Measurements from ENCODE around the gene HOXB4.

DNA sequence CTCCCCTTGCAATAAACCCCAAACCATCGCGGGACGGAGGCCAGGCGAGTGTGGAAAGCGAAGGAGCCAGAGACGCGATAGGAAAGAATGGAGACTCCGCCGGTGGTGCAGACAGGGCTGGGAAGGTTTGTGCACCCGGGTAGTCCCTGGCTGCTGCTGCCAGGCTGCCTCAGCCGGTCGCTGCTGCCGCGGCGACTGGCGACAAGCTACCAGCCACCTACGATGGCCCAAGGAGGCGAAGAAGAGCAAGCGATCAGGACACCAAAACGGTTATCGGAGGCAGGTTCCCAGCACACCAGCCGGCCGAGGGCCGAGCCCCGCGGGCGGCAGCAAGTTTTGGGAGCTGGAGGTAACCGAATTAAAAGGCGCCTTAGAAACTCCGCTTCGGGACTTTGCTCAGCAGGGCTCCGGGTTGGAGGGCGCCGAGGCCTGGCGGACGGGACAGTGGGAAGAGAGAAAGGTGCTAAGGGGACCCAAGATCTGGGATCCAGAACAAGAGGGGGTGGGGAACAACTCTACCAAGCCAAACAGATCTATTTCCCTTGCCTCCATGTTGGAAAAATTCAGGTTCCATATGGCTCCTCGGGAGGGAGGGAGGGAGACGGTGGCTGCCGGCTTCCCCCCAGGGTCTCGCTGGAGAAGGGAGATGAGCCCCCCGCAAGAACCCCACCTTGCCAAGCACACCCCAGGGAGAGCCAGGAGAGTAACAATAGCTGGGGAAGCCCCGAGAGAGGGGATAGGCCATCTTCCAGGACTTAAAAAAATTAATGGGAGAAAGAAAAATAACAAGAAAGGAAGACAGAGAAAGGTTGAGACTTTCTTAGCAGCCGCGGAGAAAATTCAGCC is 23.5 kb downstream of the HOXB4 start:
- no peak for TF ChIP-seq POLR2A (IDR thresholded peaks at IDR 0.05)
- TF ChIP-seq, protein P1, sequence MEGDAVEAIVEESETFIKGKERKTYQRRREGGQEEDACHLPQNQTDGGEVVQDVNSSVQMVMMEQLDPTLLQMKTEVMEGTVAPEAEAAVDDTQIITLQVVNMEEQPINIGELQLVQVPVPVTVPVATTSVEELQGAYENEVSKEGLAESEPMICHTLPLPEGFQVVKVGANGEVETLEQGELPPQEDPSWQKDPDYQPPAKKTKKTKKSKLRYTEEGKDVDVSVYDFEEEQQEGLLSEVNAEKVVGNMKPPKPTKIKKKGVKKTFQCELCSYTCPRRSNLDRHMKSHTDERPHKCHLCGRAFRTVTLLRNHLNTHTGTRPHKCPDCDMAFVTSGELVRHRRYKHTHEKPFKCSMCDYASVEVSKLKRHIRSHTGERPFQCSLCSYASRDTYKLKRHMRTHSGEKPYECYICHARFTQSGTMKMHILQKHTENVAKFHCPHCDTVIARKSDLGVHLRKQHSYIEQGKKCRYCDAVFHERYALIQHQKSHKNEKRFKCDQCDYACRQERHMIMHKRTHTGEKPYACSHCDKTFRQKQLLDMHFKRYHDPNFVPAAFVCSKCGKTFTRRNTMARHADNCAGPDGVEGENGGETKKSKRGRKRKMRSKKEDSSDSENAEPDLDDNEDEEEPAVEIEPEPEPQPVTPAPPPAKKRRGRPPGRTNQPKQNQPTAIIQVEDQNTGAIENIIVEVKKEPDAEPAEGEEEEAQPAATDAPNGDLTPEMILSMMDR (IDR thresholded peaks at IDR 0.05) = no peak

Data from adrenal gland (tissue), 5 donors.